ENCODE data around the gene MICB. TPM values are rescaled to one million over a fixed set of nuclear protein-coding genes. Genes with fewer than 3 reads are reported as not detected.

Gene MICB
- total and polyA plus RNA-seq, 9 of the 15 experiments (the other 6 are each of a cell fraction or from before 2014, with no cell fraction given) = 13.3 to 34.5 (median 19.8) TPM

DNA sequence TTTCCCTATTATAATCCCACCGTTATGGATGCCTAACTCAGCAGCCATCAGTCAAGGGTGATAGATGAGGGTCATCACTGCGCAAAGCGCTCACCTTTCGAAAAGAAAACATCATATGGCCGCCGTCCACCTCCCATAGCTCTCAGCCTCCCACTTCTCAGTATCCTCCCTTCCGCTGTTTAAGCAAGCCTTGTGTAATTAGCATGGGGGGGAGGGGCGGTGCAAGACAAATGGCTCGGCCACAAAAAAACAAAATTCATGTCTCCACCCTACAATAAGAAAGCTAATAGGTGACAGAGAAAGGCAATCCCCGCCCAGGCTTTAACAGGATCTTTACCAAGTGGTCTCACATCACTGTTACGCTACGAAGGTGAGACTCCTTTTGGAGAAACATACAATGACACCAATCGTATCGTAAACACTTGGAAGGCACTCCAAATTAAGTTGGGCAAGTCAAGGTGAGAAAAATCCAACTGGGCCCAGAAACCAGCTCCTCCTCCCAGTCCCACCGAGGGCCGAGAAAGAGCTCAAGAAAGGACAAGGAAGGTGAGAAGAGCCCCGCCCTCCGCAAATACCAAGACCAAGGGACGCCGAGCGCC, 43.2 kb downstream of the MICB start (continued):
- TF ChIP-seq ZFX (CRISPR knock-in tag; IDR thresholded peaks at IDR 0.05) = no peak
- TF ChIP-seq, protein P1, sequence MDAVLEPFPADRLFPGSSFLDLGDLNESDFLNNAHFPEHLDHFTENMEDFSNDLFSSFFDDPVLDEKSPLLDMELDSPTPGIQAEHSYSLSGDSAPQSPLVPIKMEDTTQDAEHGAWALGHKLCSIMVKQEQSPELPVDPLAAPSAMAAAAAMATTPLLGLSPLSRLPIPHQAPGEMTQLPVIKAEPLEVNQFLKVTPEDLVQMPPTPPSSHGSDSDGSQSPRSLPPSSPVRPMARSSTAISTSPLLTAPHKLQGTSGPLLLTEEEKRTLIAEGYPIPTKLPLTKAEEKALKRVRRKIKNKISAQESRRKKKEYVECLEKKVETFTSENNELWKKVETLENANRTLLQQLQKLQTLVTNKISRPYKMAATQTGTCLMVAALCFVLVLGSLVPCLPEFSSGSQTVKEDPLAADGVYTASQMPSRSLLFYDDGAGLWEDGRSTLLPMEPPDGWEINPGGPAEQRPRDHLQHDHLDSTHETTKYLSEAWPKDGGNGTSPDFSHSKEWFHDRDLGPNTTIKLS (IDR thresholded peaks at IDR 0.05; ENCODE audit: borderline replicate concordance, low read depth) = no peak
- TF ChIP-seq ZNF785 (CRISPR knock-in tag; IDR thresholded peaks at IDR 0.05) = no peak
- TF ChIP-seq NFE2 (IDR thresholded peaks at IDR 0.05; ENCODE audit: low read depth) = no peak
- TF ChIP-seq EHMT2 (IDR thresholded peaks at IDR 0.05) = no peak
- no peak for TF ChIP-seq EP300 (IDR thresholded peaks at IDR 0.05; ENCODE audit: low read length)
- TF ChIP-seq, protein P2, sequence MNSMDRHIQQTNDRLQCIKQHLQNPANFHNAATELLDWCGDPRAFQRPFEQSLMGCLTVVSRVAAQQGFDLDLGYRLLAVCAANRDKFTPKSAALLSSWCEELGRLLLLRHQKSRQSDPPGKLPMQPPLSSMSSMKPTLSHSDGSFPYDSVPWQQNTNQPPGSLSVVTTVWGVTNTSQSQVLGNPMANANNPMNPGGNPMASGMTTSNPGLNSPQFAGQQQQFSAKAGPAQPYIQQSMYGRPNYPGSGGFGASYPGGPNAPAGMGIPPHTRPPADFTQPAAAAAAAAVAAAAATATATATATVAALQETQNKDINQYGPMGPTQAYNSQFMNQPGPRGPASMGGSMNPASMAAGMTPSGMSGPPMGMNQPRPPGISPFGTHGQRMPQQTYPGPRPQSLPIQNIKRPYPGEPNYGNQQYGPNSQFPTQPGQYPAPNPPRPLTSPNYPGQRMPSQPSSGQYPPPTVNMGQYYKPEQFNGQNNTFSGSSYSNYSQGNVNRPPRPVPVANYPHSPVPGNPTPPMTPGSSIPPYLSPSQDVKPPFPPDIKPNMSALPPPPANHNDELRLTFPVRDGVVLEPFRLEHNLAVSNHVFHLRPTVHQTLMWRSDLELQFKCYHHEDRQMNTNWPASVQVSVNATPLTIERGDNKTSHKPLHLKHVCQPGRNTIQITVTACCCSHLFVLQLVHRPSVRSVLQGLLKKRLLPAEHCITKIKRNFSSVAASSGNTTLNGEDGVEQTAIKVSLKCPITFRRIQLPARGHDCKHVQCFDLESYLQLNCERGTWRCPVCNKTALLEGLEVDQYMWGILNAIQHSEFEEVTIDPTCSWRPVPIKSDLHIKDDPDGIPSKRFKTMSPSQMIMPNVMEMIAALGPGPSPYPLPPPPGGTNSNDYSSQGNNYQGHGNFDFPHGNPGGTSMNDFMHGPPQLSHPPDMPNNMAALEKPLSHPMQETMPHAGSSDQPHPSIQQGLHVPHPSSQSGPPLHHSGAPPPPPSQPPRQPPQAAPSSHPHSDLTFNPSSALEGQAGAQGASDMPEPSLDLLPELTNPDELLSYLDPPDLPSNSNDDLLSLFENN (IDR thresholded peaks at IDR 0.05; ENCODE audit: low read depth in 2 of 2, low read length in 2 of 2) = no peak
- TF ChIP-seq PML (IDR thresholded peaks at IDR 0.05; ENCODE audit: low read length) = no peak
- TF ChIP-seq BCOR (IDR thresholded peaks at IDR 0.05) = no peak
- peak; percentile 24; the same call in 1 of the 2 replicates for TF ChIP-seq PKNOX1 (IDR thresholded peaks at IDR 0.05)
- no peak for TF ChIP-seq ZNF354B (CRISPR knock-in tag; IDR thresholded peaks at IDR 0.05)
- TF ChIP-seq EGR1 (conservative IDR thresholded peaks at IDR 0.05) = no peak; the same call in 1 of the 2 replicates
- TF ChIP-seq JUNB (CRISPR knock-in tag; conservative IDR thresholded peaks at IDR 0.05) = no peak
- TF ChIP-seq TBP (optimal IDR thresholded peaks at IDR 0.05; ENCODE audit: low read depth, low read length) = no peak

All from K562 (cell line).